Measurements from ENCODE around the gene ATP8B1. TPM values are rescaled to one million over a fixed set of nuclear protein-coding genes. Genes with fewer than 3 reads are reported as not detected.

Gene ATP8B1
- total RNA-seq, 1 donor from 2014 or later, result 0.07 TPM

DNA sequence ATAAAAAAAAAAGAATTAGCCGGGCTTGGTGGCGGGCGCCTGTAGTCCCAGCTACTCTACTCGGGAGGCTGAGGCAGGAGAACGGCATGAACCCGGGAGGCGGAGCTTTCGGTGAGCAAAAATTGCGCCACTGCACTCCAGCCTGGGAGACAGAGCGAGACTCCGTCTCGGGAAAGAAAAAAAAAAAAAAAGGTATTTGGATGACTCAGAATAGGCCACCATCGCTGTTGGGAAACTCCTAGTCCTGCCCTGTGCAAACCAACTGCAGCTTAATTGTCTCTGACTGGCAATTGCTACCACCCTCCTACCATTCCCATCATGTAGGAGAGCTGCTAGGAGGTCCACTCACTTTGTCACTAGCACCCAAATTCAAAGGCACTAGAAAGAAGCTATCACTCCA, 43.5 kb downstream of the ATP8B1 start:
- H3K27me3 Mint-ChIP-seq (ENCODE audit: unreplicated experiment), result no peaks in the 10 kb centered on the region
- peaks cover 5% of the 10 kb centered on the region for H3K36me3 Mint-ChIP-seq (ENCODE audit: unreplicated experiment)
- H3K4me1 Mint-ChIP-seq (ENCODE audit: low read depth, unreplicated experiment), result peaks cover 4% of the 10 kb centered on the region
- TF ChIP-seq CTCF (IDR thresholded peaks at IDR 0.05; ENCODE audit: partially characterized antibody, unreplicated experiment), result no peak
- no peak for DNase-seq
- no peak overlapping the region for H3K4me3 Mint-ChIP-seq (ENCODE audit: unreplicated experiment)
- no peak overlapping the region for H3K27ac Mint-ChIP-seq (ENCODE audit: unreplicated experiment)
- peaks cover 3% of the 10 kb centered on the region for H3K9me3 Mint-ChIP-seq (ENCODE audit: unreplicated experiment)

GRCh38 chr18:57755473-57756067, 47.5 kb downstream of the ATP8B1 start:
- TF ChIP-seq CTCF (IDR thresholded peaks at IDR 0.05; ENCODE audit: partially characterized antibody, unreplicated experiment), result no peak
- Mint-ChIP-seq H3K36me3 (ENCODE audit: unreplicated experiment) (peaks cover 5% of the 10 kb centered on the region), H3K27ac (ENCODE audit: unreplicated experiment) (no peak overlapping the region), H3K4me3 (ENCODE audit: unreplicated experiment) (no peak overlapping the region), H3K27me3 (ENCODE audit: unreplicated experiment) (no peaks in the 10 kb centered on the region), H3K4me1 (ENCODE audit: low read depth, unreplicated experiment) (peaks cover 4% of the 10 kb centered on the region), H3K9me3 (ENCODE audit: unreplicated experiment) (peaks cover 5% of the 10 kb centered on the region)
- DNase-seq, result no peak

- no peaks in the 10 kb centered on the region for H3K27me3 Mint-ChIP-seq (ENCODE audit: unreplicated experiment)
- peaks cover 4% of the 10 kb centered on the region for H3K4me1 Mint-ChIP-seq (ENCODE audit: low read depth, unreplicated experiment)
- H3K9me3 Mint-ChIP-seq (ENCODE audit: unreplicated experiment), result peaks cover 5% of the 10 kb centered on the region
- DNase-seq, result no peak
- H3K27ac Mint-ChIP-seq (ENCODE audit: unreplicated experiment), result no peak overlapping the region
- H3K36me3 Mint-ChIP-seq (ENCODE audit: unreplicated experiment), result peaks cover 5% of the 10 kb centered on the region
- no peak for TF ChIP-seq CTCF (IDR thresholded peaks at IDR 0.05; ENCODE audit: partially characterized antibody, unreplicated experiment)
- H3K4me3 Mint-ChIP-seq (ENCODE audit: unreplicated experiment), result no peak overlapping the region
Observed at GRCh38 chr18:57754577-57755338, 48.4 kb downstream of the ATP8B1 start.

DNA sequence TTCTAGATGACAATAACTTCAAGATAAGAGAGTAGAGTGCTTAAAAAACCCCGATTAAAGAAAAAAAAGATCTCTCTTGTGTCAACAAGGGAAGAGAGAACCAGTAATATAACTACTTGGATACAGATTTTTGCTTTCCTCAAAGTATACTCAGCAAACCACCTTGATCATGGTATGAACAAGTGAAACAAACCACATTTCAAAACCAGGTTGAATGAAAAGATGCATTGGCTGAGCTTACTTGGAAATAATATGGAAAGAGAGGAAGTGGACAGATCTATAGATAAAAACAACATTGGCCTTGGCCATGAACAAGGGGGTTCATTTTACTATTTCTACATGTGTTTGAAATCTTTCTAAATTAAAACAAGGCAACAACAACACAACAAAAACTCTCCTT, 50.1 kb downstream of the ATP8B1 start:
- no peak for DNase-seq
- H3K27ac Mint-ChIP-seq (ENCODE audit: unreplicated experiment), result no peak overlapping the region
- H3K36me3 Mint-ChIP-seq (ENCODE audit: unreplicated experiment), result peaks cover 5% of the 10 kb centered on the region
- no peak for TF ChIP-seq CTCF (IDR thresholded peaks at IDR 0.05; ENCODE audit: partially characterized antibody, unreplicated experiment)
- H3K9me3 Mint-ChIP-seq (ENCODE audit: unreplicated experiment), result peaks cover 5% of the 10 kb centered on the region
- peaks cover 14% of the 10 kb centered on the region for H3K4me1 Mint-ChIP-seq (ENCODE audit: low read depth, unreplicated experiment)
- no peaks in the 10 kb centered on the region for H3K27me3 Mint-ChIP-seq (ENCODE audit: unreplicated experiment)
- H3K4me3 Mint-ChIP-seq (ENCODE audit: unreplicated experiment), result no peak overlapping the region

DNA sequence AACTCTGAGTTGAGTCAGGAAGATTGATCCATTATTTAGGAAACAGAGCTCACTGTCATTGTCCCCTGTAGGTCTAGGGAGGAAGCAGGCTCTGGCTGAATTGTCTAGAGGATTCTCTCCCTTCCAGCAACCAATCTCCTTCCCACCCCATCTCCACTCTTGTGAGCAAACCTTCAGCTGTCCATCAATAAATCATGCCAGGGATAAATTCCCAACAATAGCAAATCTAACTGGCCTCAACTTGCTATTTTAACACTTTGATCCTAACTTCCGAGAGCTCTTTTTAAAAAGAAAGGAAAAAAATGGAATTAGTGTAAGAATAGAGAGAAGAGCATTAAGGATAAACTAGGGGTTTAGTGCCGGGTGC, 53.5 kb downstream of the ATP8B1 start:
- Mint-ChIP-seq H3K9me3 (ENCODE audit: unreplicated experiment) (peaks cover 1% of the 10 kb centered on the region), H3K4me3 (ENCODE audit: unreplicated experiment) (no peak overlapping the region), H3K4me1 (ENCODE audit: low read depth, unreplicated experiment) (peaks cover 10% of the 10 kb centered on the region), H3K27ac (ENCODE audit: unreplicated experiment) (no peak overlapping the region), H3K36me3 (ENCODE audit: unreplicated experiment) (no peaks in the 10 kb centered on the region), H3K27me3 (ENCODE audit: unreplicated experiment) (no peaks in the 10 kb centered on the region)
- DNase-seq, result no peak
- TF ChIP-seq CTCF (IDR thresholded peaks at IDR 0.05; ENCODE audit: partially characterized antibody, unreplicated experiment), result no peak

Measured in glutamatergic neuron (in vitro differentiated cells).